CD4-positive, alpha-beta T cell treated with Interleukin-2 at 100 ng/mL for 4 hours (primary cell): ENCODE results near the gene CCDC106.
A peak's percentile ranks its signal among the peaks of the same experiment; 100 is the strongest.

Experiments used
- DNase-seq: peaks from one replicate; pipeline ENCODE4 v3.0.0-alpha.2; 2020; ENCODE audit warnings: low spot score

The CCDC106 gene

GRCh38 chr19:55668603-55669348 lies 20.8 kb downstream of the CCDC106 start:
- no peak for DNase-seq

GRCh38 chr19:55669418-55670279 lies 21.6 kb downstream of the CCDC106 start:
- DNase-seq = no peak

- no peak for DNase-seq
Measured at GRCh38 chr19:55670280-55671053, 22.5 kb downstream of the CCDC106 start.

GRCh38 chr19:55671054-55671378 lies 23.0 kb downstream of the CCDC106 start:
- DNase-seq = no peak

- no peak for DNase-seq
Measured at GRCh38 chr19:55672418-55672817, 24.4 kb downstream of the CCDC106 start.

GRCh38 chr19:55673465-55673864 lies 25.5 kb downstream of the CCDC106 start:
- DNase-seq = no peak

- no peak for DNase-seq
Measured at GRCh38 chr19:55673889-55674288, 25.9 kb downstream of the CCDC106 start.

GRCh38 chr19:55674459-55674840 lies 26.4 kb downstream of the CCDC106 start:
- no peak for DNase-seq

- DNase-seq = peak; percentile 96
Measured at GRCh38 chr19:55674841-55675660, 27.0 kb downstream of the CCDC106 start, which contains the start of gene EPN1. Gene EPN1, plus strand, starts transcription at chr19:55675226. Its CDS starts 3,402 bp downstream, at chr19:55678628.

- DNase-seq = no peak
Measured at GRCh38 chr19:55675661-55676354, 27.8 kb downstream of the CCDC106 start.

GRCh38 chr19:55676383-55676782 lies 28.4 kb downstream of the CCDC106 start:
- no peak for DNase-seq

GRCh38 chr19:55676889-55677505 lies 29.0 kb downstream of the CCDC106 start:
- DNase-seq = no peak

GRCh38 chr19:55677572-55678028 lies 29.6 kb downstream of the CCDC106 start:
- DNase-seq = no peak

- DNase-seq = peak; percentile 4
Measured at GRCh38 chr19:55678121-55678671, 30.2 kb downstream of the CCDC106 start.

- no peak for DNase-seq
Measured at GRCh38 chr19:55679343-55680257, 31.6 kb downstream of the CCDC106 start.

- DNase-seq = no peak
Measured at GRCh38 chr19:55680339-55681130, 32.5 kb downstream of the CCDC106 start.

GRCh38 chr19:55681131-55682092 lies 33.4 kb downstream of the CCDC106 start:
- no peak for DNase-seq
